Ramos (cell line): ENCODE results near the gene RFWD3.

Experiments
- in situ Hi-C: fragments of 300-500 bp; cut with MboI; formaldehyde crosslinking; loops from one replicate; pipeline ENCODE4 v1.14.3; 2022; ENCODE audit warnings: low sequenced_read_pairs; ENCODE audit not compliant: unreplicated experiment

Gene RFWD3

GRCh38 chr16:74625500-74626350, 41.0 kb downstream of the RFWD3 start:
- in situ Hi-C loops: no loop called here

- in situ Hi-C loops: no loop called here
These were observed 42.8 kb downstream of the RFWD3 start for GRCh38 chr16:74623839-74624235.

GRCh38 chr16:74623214-74623838, 43.4 kb downstream of the RFWD3 start:
- in situ Hi-C loops: no loop called here

GRCh38 chr16:74622005-74622404, 44.7 kb downstream of the RFWD3 start:
- in situ Hi-C loops: no loop called here

GRCh38 chr16:74617206-74617788, 49.4 kb downstream of the RFWD3 start:
- in situ Hi-C loops: no loop called here

- in situ Hi-C loops: no loop called here
These were observed 55.0 kb downstream of the RFWD3 start for GRCh38 chr16:74611721-74612120.

- in situ Hi-C loops: no loop called here
These were observed 57.7 kb downstream of the RFWD3 start for GRCh38 chr16:74608944-74609343.

GRCh38 chr16:74608381-74608780, 58.3 kb downstream of the RFWD3 start:
- in situ Hi-C loops: no loop called here

- in situ Hi-C loops: no loop called here
These were observed 58.7 kb downstream of the RFWD3 start for GRCh38 chr16:74607962-74608356.

GRCh38 chr16:74607310-74607961, 59.2 kb downstream of the RFWD3 start:
- in situ Hi-C loops: no loop called here

- in situ Hi-C loops: no loop called here
These were observed 60.0 kb downstream of the RFWD3 start, which contains the start of gene GLG1 for GRCh38 chr16:74606521-74607309. Gene GLG1, minus strand, starts transcription at chr16:74607114. Its CDS starts 20 bp downstream, at chr16:74607094.

- in situ Hi-C loops: no loop called here
These were observed 60.7 kb downstream of the RFWD3 start for GRCh38 chr16:74605746-74606520.

GRCh38 chr16:74605332-74605731, 61.3 kb downstream of the RFWD3 start:
- in situ Hi-C loops: no loop called here

- in situ Hi-C loops: no loop called here
These were observed 62.8 kb downstream of the RFWD3 start for GRCh38 chr16:74603848-74604247.

- in situ Hi-C loops: no loop called here
These were observed 65.4 kb downstream of the RFWD3 start for GRCh38 chr16:74601126-74601871.

- in situ Hi-C loops: no loop called here
These were observed 70.1 kb downstream of the RFWD3 start for GRCh38 chr16:74596586-74596985.

- in situ Hi-C loops: no loop called here
These were observed 73.8 kb downstream of the RFWD3 start for GRCh38 chr16:74592847-74593246.

- in situ Hi-C loops: no loop called here
These were observed 74.6 kb downstream of the RFWD3 start for GRCh38 chr16:74591876-74592650.
